ENCODE data around the gene CASQ1. TPM values are rescaled to one million over a fixed set of nuclear protein-coding genes. Genes with fewer than 3 reads are reported as not detected.

Gene CASQ1
- total and polyA plus RNA-seq, 9 of the 15 experiments (the other 6 are each of a cell fraction or from before 2014, with no cell fraction given), result not detected

DNA sequence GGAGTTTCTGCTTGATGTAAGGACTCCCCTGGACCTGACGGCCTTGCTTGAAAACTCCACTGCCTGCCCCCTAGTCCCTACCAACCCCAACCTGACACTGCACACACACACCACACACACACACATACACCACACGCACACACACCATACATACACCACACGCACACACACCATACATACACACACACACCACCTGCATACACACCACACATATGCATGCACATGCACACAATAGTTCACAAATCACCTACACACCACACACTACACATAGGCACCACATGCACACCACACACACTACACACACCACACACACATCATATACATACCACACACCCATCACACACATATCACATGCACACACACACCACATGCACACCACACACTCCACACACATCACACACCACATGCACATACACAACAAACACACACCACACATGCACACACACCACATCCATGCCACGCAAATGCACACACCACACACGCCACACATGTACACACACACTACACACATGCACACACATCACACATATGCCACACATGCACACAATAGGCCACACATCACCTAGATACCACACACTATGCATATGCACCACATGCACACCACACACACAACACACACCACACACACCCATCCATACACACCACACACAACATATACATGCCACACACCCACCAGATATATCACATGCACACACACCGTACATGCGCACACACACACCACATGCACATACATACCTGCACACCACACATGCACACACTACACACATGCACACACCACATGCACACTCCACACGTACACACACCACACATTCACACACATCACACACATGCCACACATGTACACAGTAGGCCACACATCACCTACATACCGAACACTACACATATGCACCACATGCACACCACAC, 3.7 kb downstream of the CASQ1 start (continued):
- no peak for TF ChIP-seq ZNF507 (tag; conservative IDR thresholded peaks at IDR 0.05)
- no peak for TF ChIP-seq POLR2H (tag; IDR thresholded peaks at IDR 0.05; ENCODE audit: low read depth)
- TF ChIP-seq, protein P1, sequence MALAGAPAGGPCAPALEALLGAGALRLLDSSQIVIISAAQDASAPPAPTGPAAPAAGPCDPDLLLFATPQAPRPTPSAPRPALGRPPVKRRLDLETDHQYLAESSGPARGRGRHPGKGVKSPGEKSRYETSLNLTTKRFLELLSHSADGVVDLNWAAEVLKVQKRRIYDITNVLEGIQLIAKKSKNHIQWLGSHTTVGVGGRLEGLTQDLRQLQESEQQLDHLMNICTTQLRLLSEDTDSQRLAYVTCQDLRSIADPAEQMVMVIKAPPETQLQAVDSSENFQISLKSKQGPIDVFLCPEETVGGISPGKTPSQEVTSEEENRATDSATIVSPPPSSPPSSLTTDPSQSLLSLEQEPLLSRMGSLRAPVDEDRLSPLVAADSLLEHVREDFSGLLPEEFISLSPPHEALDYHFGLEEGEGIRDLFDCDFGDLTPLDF (CRISPR knock-in tag; IDR thresholded peaks at IDR 0.05), result no peak
- TF ChIP-seq NONO (IDR thresholded peaks at IDR 0.05; ENCODE audit: low read depth in 2 of 2, low read length in 1 of 2), result no peak
- TF ChIP-seq RBM14 (IDR thresholded peaks at IDR 0.05; ENCODE audit: borderline replicate concordance, insufficient read depth, low read depth, low read length), result no peak
- no peak for TF ChIP-seq FOS (IDR thresholded peaks at IDR 0.05; ENCODE audit: extremely low read depth, insufficient read length)
- TF ChIP-seq XRCC4 (IDR thresholded peaks at IDR 0.05; ENCODE audit: extremely low read depth, insufficient read depth, insufficient read length), result no peak
- TF ChIP-seq RUNX1 (IDR thresholded peaks at IDR 0.05; ENCODE audit: low read depth), result no peak
- TF ChIP-seq MEIS2 (IDR thresholded peaks at IDR 0.05; ENCODE audit: partially characterized antibody), result no peak
- TF ChIP-seq BRD4 (IDR thresholded peaks at IDR 0.05), result no peak
- no peak for TF ChIP-seq RBM22 (IDR thresholded peaks at IDR 0.05; ENCODE audit: low read depth, low read length, poor library complexity, severe bottlenecking)
- TF ChIP-seq RBM34 (IDR thresholded peaks at IDR 0.05; ENCODE audit: borderline replicate concordance, insufficient read depth, low read length), result no peak
- TF ChIP-seq NCOR1 (IDR thresholded peaks at IDR 0.05), result no peak
- no peak for TF ChIP-seq CBX5 (IDR thresholded peaks at IDR 0.05; ENCODE audit: borderline replicate concordance, low read depth)
- TF ChIP-seq CEBPB (tag; IDR thresholded peaks at IDR 0.05), result no peak
- no peak for TF ChIP-seq SIX5 (IDR thresholded peaks at IDR 0.05; ENCODE audit: borderline replicate concordance in 1 of 2, insufficient read depth in 1 of 2, low read depth in 1 of 2, low read length in 2 of 2)
- TF ChIP-seq, protein P2, sequence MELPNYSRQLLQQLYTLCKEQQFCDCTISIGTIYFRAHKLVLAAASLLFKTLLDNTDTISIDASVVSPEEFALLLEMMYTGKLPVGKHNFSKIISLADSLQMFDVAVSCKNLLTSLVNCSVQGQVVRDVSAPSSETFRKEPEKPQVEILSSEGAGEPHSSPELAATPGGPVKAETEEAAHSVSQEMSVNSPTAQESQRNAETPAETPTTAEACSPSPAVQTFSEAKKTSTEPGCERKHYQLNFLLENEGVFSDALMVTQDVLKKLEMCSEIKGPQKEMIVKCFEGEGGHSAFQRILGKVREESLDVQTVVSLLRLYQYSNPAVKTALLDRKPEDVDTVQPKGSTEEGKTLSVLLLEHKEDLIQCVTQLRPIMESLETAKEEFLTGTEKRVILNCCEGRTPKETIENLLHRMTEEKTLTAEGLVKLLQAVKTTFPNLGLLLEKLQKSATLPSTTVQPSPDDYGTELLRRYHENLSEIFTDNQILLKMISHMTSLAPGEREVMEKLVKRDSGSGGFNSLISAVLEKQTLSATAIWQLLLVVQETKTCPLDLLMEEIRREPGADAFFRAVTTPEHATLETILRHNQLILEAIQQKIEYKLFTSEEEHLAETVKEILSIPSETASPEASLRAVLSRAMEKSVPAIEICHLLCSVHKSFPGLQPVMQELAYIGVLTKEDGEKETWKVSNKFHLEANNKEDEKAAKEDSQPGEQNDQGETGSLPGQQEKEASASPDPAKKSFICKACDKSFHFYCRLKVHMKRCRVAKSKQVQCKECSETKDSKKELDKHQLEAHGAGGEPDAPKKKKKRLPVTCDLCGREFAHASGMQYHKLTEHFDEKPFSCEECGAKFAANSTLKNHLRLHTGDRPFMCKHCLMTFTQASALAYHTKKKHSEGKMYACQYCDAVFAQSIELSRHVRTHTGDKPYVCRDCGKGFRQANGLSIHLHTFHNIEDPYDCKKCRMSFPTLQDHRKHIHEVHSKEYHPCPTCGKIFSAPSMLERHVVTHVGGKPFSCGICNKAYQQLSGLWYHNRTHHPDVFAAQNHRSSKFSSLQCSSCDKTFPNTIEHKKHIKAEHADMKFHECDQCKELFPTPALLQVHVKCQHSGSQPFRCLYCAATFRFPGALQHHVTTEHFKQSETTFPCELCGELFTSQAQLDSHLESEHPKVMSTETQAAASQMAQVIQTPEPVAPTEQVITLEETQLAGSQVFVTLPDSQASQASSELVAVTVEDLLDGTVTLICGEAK (IDR thresholded peaks at IDR 0.05), result no peak
- TF ChIP-seq, protein P2 (CRISPR knock-in tag; IDR thresholded peaks at IDR 0.05), result no peak

Data from K562 (cell line).